ENCODE results near the gene LSAMP. TPM values are rescaled to one million over a fixed set of nuclear protein-coding genes. Genes with fewer than 3 reads are reported as not detected.
A peak's percentile ranks its signal among the peaks of the same experiment; 100 is the strongest.

The LSAMP gene
- total and polyA plus RNA-seq, 4 experiments from 2014 or later = not detected

- Mint-ChIP-seq H3K4me1 (no peaks in the 10 kb centered on the region), H3K27ac (no peak overlapping the region), H3K4me3 (no peak overlapping the region), H3K27me3 (peaks cover 0 to 6% of the 10 kb centered on the region in 2 donors), H3K36me3 (no peaks in the 10 kb centered on the region), H3K9me3 (peaks cover 0 to 3% (median 0%) of the 10 kb centered on the region in 8 donors)
- ChIA-PET POLR2A (ENCODE audit: partially characterized antibody) (no interaction called here), CTCF (ENCODE audit: partially characterized antibody) (no interaction called here)
- no peak overlapping the region for H3K27ac ChIP-seq (ENCODE audit: low read depth, low read length)
- H3K9me3 ChIP-seq (ENCODE audit: control insufficient read depth in 1 of 2, low read length in 2 of 2) = no peaks in the 10 kb centered on the region
- H3K4me1 ChIP-seq (ENCODE audit: insufficient read depth, low read length) = no peaks in the 10 kb centered on the region
- no peak for DNase-seq
- H3K36me3 ChIP-seq (ENCODE audit: insufficient read depth, low read length) = no peaks in the 10 kb centered on the region
- intact Hi-C loops (cut with micrococcal nuclease) = no loop called here
- H3K27me3 ChIP-seq (ENCODE audit: insufficient read depth, low read length) = no peaks in the 10 kb centered on the region
- H3K4me3 ChIP-seq (ENCODE audit: low read length in 2 of 2) = no peak overlapping the region
These were observed 554.7 kb downstream of the LSAMP start for GRCh38 chr3:115890579-115890978.

- Histone ChIP-seq H3K36me3 (ENCODE audit: insufficient read depth, low read length) (no peaks in the 10 kb centered on the region), H3K9me3 (ENCODE audit: control insufficient read depth in 1 of 2, low read length in 2 of 2) (no peaks in the 10 kb centered on the region), H3K27me3 (ENCODE audit: insufficient read depth, low read length) (no peaks in the 10 kb centered on the region), H3K27ac (ENCODE audit: low read depth, low read length) (no peak overlapping the region), H3K4me1 (ENCODE audit: insufficient read depth, low read length) (no peaks in the 10 kb centered on the region), H3K4me3 (ENCODE audit: low read length in 2 of 2) (no peak overlapping the region)
- peaks cover 0 to 3% (median 0%) of the 10 kb centered on the region in 8 donors for H3K9me3 Mint-ChIP-seq
- peaks cover 4% of the 10 kb centered on the region in 2 donors for H3K27me3 Mint-ChIP-seq
- intact Hi-C loops (cut with micrococcal nuclease) = no loop called here
- no peaks in the 10 kb centered on the region for H3K4me1 Mint-ChIP-seq
- POLR2A ChIA-PET (ENCODE audit: partially characterized antibody) = no interaction called here
- CTCF ChIA-PET (ENCODE audit: partially characterized antibody) = interaction anchor here (0.6 kb wide), 1 partner anchor 26 kb away, joined by 3 read pairs; no protein-coding TSS in a partner anchor
- DNase-seq = no peak
- H3K36me3 Mint-ChIP-seq = no peaks in the 10 kb centered on the region
- no peak overlapping the region for H3K27ac Mint-ChIP-seq
- no peak overlapping the region for H3K4me3 Mint-ChIP-seq
These were observed 559.7 kb downstream of the LSAMP start for GRCh38 chr3:115885621-115886020.

DNA sequence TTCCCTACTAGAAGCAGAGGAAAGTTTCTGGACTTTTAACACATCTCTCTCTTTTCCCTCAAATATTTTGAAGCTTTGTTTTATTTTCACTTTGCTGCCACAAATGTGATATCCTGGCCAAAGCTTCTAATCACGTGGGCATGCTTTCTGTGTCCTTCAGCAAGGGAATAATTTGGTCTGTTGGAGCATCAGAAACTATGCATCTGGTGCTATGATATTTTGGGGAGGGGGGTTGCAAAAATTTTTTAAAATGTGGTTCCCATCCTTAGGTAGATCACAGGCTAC is 567.7 kb downstream of the LSAMP start:
- H3K36me3 Mint-ChIP-seq = no peaks in the 10 kb centered on the region
- POLR2A ChIA-PET (ENCODE audit: partially characterized antibody) = no interaction called here
- H3K9me3 ChIP-seq (ENCODE audit: control insufficient read depth in 1 of 2, low read length in 2 of 2) = no peaks in the 10 kb centered on the region
- no peaks in the 10 kb centered on the region for H3K9me3 Mint-ChIP-seq
- H3K4me3 ChIP-seq (ENCODE audit: low read length in 2 of 2) = no peak overlapping the region
- H3K4me1 ChIP-seq (ENCODE audit: insufficient read depth, low read length) = no peaks in the 10 kb centered on the region
- H3K27ac ChIP-seq (ENCODE audit: low read depth, low read length) = no peak overlapping the region
- no peaks in the 10 kb centered on the region for H3K27me3 ChIP-seq (ENCODE audit: insufficient read depth, low read length)
- H3K27me3 Mint-ChIP-seq = peaks cover 1 to 5% of the 10 kb centered on the region in 2 donors
- H3K4me3 Mint-ChIP-seq = peak overlapping the region in 3 of 8 donors; percentile 2 to 30 (median 10)
- peaks cover 3 to 7% (median 4%) of the 10 kb centered on the region in 4 donors for H3K4me1 Mint-ChIP-seq
- no peak overlapping the region for H3K27ac Mint-ChIP-seq
- CTCF ChIA-PET (ENCODE audit: partially characterized antibody) = no interaction called here
- DNase-seq = no peak
- intact Hi-C loops (cut with micrococcal nuclease) = no loop called here
- no peaks in the 10 kb centered on the region for H3K36me3 ChIP-seq (ENCODE audit: insufficient read depth, low read length)

DNA sequence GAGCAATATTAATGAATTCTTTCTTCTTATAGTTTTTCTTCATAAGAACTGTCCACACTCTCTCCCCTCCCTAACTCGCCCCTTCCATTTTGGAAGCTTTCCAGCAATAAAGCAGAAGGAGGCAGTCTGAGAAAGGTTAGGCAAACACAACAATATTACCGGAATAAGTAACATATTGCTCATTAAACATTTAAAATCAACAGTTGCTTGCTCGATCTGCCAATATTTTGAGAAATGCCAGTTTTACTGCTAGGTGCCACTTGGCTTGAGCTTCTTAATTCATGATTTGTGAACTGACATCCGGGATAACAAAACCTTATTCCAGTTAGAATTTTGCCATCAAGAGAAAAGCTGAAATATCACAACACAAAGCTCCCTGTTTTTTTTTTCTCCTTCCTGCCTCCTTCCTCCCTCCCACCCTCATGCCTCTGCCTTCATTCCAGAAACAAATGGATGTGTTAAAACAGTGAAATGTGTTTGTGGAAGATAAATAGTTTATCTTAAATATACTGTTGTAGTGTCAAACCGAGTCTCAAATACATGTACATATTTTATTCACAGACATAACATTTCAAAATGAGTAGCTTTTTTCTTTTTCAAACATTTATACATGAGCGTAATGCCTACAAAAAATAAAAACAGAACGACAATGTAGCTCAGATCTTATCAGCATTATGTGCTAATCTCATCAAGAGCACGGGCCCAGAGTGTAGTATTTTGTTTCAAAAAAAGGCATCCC is 568.2 kb downstream of the LSAMP start:
- Mint-ChIP-seq H3K4me1 (peaks cover 3 to 7% (median 4%) of the 10 kb centered on the region in 4 donors), H3K36me3 (no peaks in the 10 kb centered on the region), H3K9me3 (no peaks in the 10 kb centered on the region), H3K27me3 (peaks cover 1 to 5% of the 10 kb centered on the region in 2 donors), H3K4me3 (peak overlapping the region in 3 of 8 donors; percentile 2 to 30 (median 10)), H3K27ac (no peak overlapping the region)
- no peak overlapping the region for H3K4me3 ChIP-seq (ENCODE audit: low read length in 2 of 2)
- intact Hi-C loops (cut with micrococcal nuclease) = no loop called here
- no peaks in the 10 kb centered on the region for H3K36me3 ChIP-seq (ENCODE audit: insufficient read depth, low read length)
- H3K27me3 ChIP-seq (ENCODE audit: insufficient read depth, low read length) = no peaks in the 10 kb centered on the region
- H3K27ac ChIP-seq (ENCODE audit: low read depth, low read length) = no peak overlapping the region
- no peak for DNase-seq
- no peaks in the 10 kb centered on the region for H3K9me3 ChIP-seq (ENCODE audit: control insufficient read depth in 1 of 2, low read length in 2 of 2)
- H3K4me1 ChIP-seq (ENCODE audit: insufficient read depth, low read length) = no peaks in the 10 kb centered on the region
- ChIA-PET POLR2A (ENCODE audit: partially characterized antibody) (no interaction called here), CTCF (ENCODE audit: partially characterized antibody) (no interaction called here)

GRCh38 chr3:115875460-115875859 is 569.8 kb downstream of the LSAMP start:
- no peak overlapping the region for H3K27ac Mint-ChIP-seq
- no peaks in the 10 kb centered on the region for H3K36me3 ChIP-seq (ENCODE audit: insufficient read depth, low read length)
- no peaks in the 10 kb centered on the region for H3K9me3 Mint-ChIP-seq
- no peaks in the 10 kb centered on the region for H3K4me1 ChIP-seq (ENCODE audit: insufficient read depth, low read length)
- no peak overlapping the region for H3K27ac ChIP-seq (ENCODE audit: low read depth, low read length)
- no peaks in the 10 kb centered on the region for H3K9me3 ChIP-seq (ENCODE audit: control insufficient read depth in 1 of 2, low read length in 2 of 2)
- ChIA-PET CTCF (ENCODE audit: partially characterized antibody) (no interaction called here), POLR2A (ENCODE audit: partially characterized antibody) (interaction anchor here (0.6 kb wide), 1 partner anchor 171 kb away, joined by 3 read pairs; no protein-coding TSS in a partner anchor)
- no peaks in the 10 kb centered on the region for H3K27me3 ChIP-seq (ENCODE audit: insufficient read depth, low read length)
- intact Hi-C loops (cut with micrococcal nuclease) = no loop called here
- DNase-seq = no peak
- peaks cover 1 to 3% of the 10 kb centered on the region in 2 donors for H3K27me3 Mint-ChIP-seq
- peaks cover 3 to 7% (median 4%) of the 10 kb centered on the region in 4 donors for H3K4me1 Mint-ChIP-seq
- H3K36me3 Mint-ChIP-seq = no peaks in the 10 kb centered on the region
- H3K4me3 Mint-ChIP-seq = no peak overlapping the region
- no peak overlapping the region for H3K4me3 ChIP-seq (ENCODE audit: low read length in 2 of 2)

- H3K9me3 ChIP-seq (ENCODE audit: control insufficient read depth in 1 of 2, low read length in 2 of 2) = no peaks in the 10 kb centered on the region
- H3K4me1 ChIP-seq (ENCODE audit: insufficient read depth, low read length) = no peaks in the 10 kb centered on the region
- H3K4me1 Mint-ChIP-seq = no peaks in the 10 kb centered on the region
- ChIA-PET POLR2A (ENCODE audit: partially characterized antibody) (no interaction called here), CTCF (ENCODE audit: partially characterized antibody) (no interaction called here)
- intact Hi-C loops (cut with micrococcal nuclease) = no loop called here
- peaks cover 3 to 7% of the 10 kb centered on the region in 2 donors for H3K27me3 Mint-ChIP-seq
- H3K4me3 ChIP-seq (ENCODE audit: low read length in 2 of 2) = no peak overlapping the region
- H3K27ac Mint-ChIP-seq = no peak overlapping the region
- H3K36me3 ChIP-seq (ENCODE audit: insufficient read depth, low read length) = no peaks in the 10 kb centered on the region
- no peak overlapping the region for H3K27ac ChIP-seq (ENCODE audit: low read depth, low read length)
- H3K4me3 Mint-ChIP-seq = no peak overlapping the region
- peaks cover 0 to under 1% (median 0%) of the 10 kb centered on the region in 8 donors for H3K9me3 Mint-ChIP-seq
- no peaks in the 10 kb centered on the region for H3K36me3 Mint-ChIP-seq
- H3K27me3 ChIP-seq (ENCODE audit: insufficient read depth, low read length) = no peaks in the 10 kb centered on the region
- no peak for DNase-seq
These were observed 573.6 kb downstream of the LSAMP start for GRCh38 chr3:115871735-115872134.

DNA sequence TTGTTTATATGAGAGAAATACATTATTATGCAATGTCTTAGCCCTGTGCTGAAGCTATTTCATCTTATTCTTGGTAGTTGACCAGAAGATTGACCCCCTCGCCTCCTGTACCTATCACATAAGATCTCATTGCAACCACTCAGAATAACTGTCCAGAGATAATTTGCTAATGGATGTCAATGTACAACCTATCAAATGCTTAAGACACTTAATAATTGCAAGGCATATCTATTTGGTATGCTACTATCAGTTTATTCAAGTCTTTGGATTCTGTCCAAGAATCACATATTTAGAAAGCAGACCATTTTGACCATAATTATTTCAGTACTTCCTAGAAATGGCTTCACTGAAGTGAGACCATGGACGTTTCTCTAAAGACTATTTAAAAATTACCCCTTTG is 580.4 kb downstream of the LSAMP start:
- Mint-ChIP-seq H3K27ac (no peak overlapping the region), H3K4me3 (no peak overlapping the region), H3K4me1 (no peaks in the 10 kb centered on the region), H3K36me3 (no peaks in the 10 kb centered on the region), H3K9me3 (peaks cover 0 to 2% (median 0%) of the 10 kb centered on the region in 8 donors), H3K27me3 (peaks cover 24 to 28% of the 10 kb centered on the region in 2 donors)
- H3K36me3 ChIP-seq (ENCODE audit: insufficient read depth, low read length) = no peaks in the 10 kb centered on the region
- H3K4me3 ChIP-seq (ENCODE audit: low read length in 2 of 2) = no peak overlapping the region
- no peak overlapping the region for H3K27ac ChIP-seq (ENCODE audit: low read depth, low read length)
- intact Hi-C loops (cut with micrococcal nuclease) = no loop called here
- H3K9me3 ChIP-seq (ENCODE audit: control insufficient read depth in 1 of 2, low read length in 2 of 2) = no peaks in the 10 kb centered on the region
- CTCF ChIA-PET (ENCODE audit: partially characterized antibody) = no interaction called here
- no peak for DNase-seq
- no peaks in the 10 kb centered on the region for H3K27me3 ChIP-seq (ENCODE audit: insufficient read depth, low read length)
- POLR2A ChIA-PET (ENCODE audit: partially characterized antibody) = no interaction called here
- H3K4me1 ChIP-seq (ENCODE audit: insufficient read depth, low read length) = no peaks in the 10 kb centered on the region

All from CD4-positive, alpha-beta memory T cell (primary cell).